Activated B cell treated with CpG ODN at 0.5 μM for 24 hours (primary cell): Measurements from ENCODE around the gene SEZ6L. TPM values are rescaled to one million over a fixed set of nuclear protein-coding genes. Genes with fewer than 3 reads are reported as not detected.

Source experiments
- ATAC-seq: fragments of 200-7000 bp; cut with Tn5 transposase; one replicate; pipeline ENCODE4 v1.10.0; 2021; ENCODE audit warnings: low read depth, mild to moderate bottlenecking, moderate library complexity
- CTCF ChIA-PET: fragments of 350-600 bp; sonication (Branson Sonifier 250); formaldehyde crosslinking; loops from one replicate; lab custom pipeline; 2021; ENCODE audit warnings: antibody characterized with exemption; lab: Charles Lee
- POLR2A ChIA-PET: fragments of 350-600 bp; sonication (Branson Sonifier 250); formaldehyde crosslinking; loops from one replicate; lab custom pipeline; 2021; ENCODE audit warnings: antibody characterized with exemption; lab: Charles Lee
- DNase-seq: peaks from one replicate; pipeline ENCODE4 v3.0.0; 2022
- H3K27ac Mint-ChIP-seq: one replicate; pipeline ENCODE4 v1.8.0; 2020; ENCODE audit warnings: mixed read lengths
- H3K27me3 Mint-ChIP-seq: one replicate; pipeline ENCODE4 v1.8.0; 2021; ENCODE audit warnings: mixed read lengths
- H3K36me3 Mint-ChIP-seq: one replicate; pipeline ENCODE4 v1.8.0; 2021; ENCODE audit warnings: low read depth, mixed read lengths
- H3K4me1 Mint-ChIP-seq: one replicate; pipeline ENCODE4 v1.8.0; 2021; ENCODE audit warnings: mixed read lengths
- H3K4me3 Mint-ChIP-seq: one replicate; pipeline ENCODE4 v1.8.0; 2020; ENCODE audit warnings: mild to moderate bottlenecking, mixed read lengths
- H3K9me3 Mint-ChIP-seq: one replicate; pipeline ENCODE4 v1.8.0; 2020; ENCODE audit warnings: mixed read lengths
- CTCF ChIP-seq: fragments of 200-600 bp; IDR thresholded peaks from one replicate; pipeline ENCODE4 v1.8.0; 2022; ENCODE audit warnings: antibody characterized with exemption, mild to moderate bottlenecking
- intact Hi-C: fragments of 100-400 bp; cut with micrococcal nuclease; formaldehyde crosslinking; loops from one replicate; pipeline ENCODE4 v1.15.1; 2024
- total RNA-seq: library from RNA; stranded (reverse); gene quantifications from 2 replicates; pipeline ENCODE4 v1.2.3, GENCODE V29; 2022

Gene SEZ6L
- total RNA-seq, 1 donor from 2014 or later: not detected

GRCh38 chr22:26246552-26246951, 77.3 kb downstream of the SEZ6L start:
- Mint-ChIP-seq H3K9me3 (peaks cover 8% of the 10 kb centered on the region), H3K4me1 (no peaks in the 10 kb centered on the region), H3K27ac (no peak overlapping the region), H3K4me3 (no peak overlapping the region), H3K36me3 (no peaks in the 10 kb centered on the region), H3K27me3 (peaks cover 20% of the 10 kb centered on the region)
- ChIA-PET POLR2A (no interaction called here), CTCF (no interaction called here)
- DNase-seq (no peak), ATAC-seq (no peak)
- intact Hi-C loops: no loop called here
- no peak for TF ChIP-seq CTCF

GRCh38 chr22:26251869-26252268, 82.6 kb downstream of the SEZ6L start:
- intact Hi-C loops: no loop called here
- Mint-ChIP-seq H3K27ac (no peak overlapping the region), H3K36me3 (no peaks in the 10 kb centered on the region), H3K4me3 (no peak overlapping the region), H3K9me3 (peaks cover 8% of the 10 kb centered on the region), H3K4me1 (no peaks in the 10 kb centered on the region), H3K27me3 (peaks cover 33% of the 10 kb centered on the region)
- ChIA-PET CTCF (no interaction called here), POLR2A (no interaction called here)
- DNase-seq: no peak
- no peak for ATAC-seq
- TF ChIP-seq CTCF: no peak

GRCh38 chr22:26259510-26259909, 90.2 kb downstream of the SEZ6L start:
- ATAC-seq (no peak), DNase-seq (no peak)
- H3K36me3 Mint-ChIP-seq: no peaks in the 10 kb centered on the region
- H3K4me3 Mint-ChIP-seq: no peak overlapping the region
- no peak overlapping the region for H3K27ac Mint-ChIP-seq
- ChIA-PET POLR2A (no interaction called here), CTCF (no interaction called here)
- no peak for TF ChIP-seq CTCF
- H3K27me3 Mint-ChIP-seq: peaks cover 33% of the 10 kb centered on the region
- intact Hi-C loops: no loop called here
- H3K9me3 Mint-ChIP-seq: no peaks in the 10 kb centered on the region
- H3K4me1 Mint-ChIP-seq: no peaks in the 10 kb centered on the region

- no peak for TF ChIP-seq CTCF
These were observed 94.9 kb downstream of the SEZ6L start for GRCh38 chr22:26264162-26264561.

GRCh38 chr22:26265281-26265680, 96.0 kb downstream of the SEZ6L start:
- H3K27me3 Mint-ChIP-seq: peaks cover 34% of the 10 kb centered on the region
- no peak for TF ChIP-seq CTCF
- ChIA-PET CTCF (no interaction called here), POLR2A (no interaction called here)
- H3K36me3 Mint-ChIP-seq: no peaks in the 10 kb centered on the region
- H3K4me3 Mint-ChIP-seq: no peak overlapping the region
- DNase-seq (no peak), ATAC-seq (no peak)
- no peaks in the 10 kb centered on the region for H3K9me3 Mint-ChIP-seq
- intact Hi-C loops: no loop called here
- no peaks in the 10 kb centered on the region for H3K4me1 Mint-ChIP-seq
- no peak overlapping the region for H3K27ac Mint-ChIP-seq

More at GRCh38 chr22:26264162-26264561, 94.9 kb downstream of the SEZ6L start:
- intact Hi-C loops: no loop called here
- peaks cover 29% of the 10 kb centered on the region for H3K27me3 Mint-ChIP-seq
- H3K27ac Mint-ChIP-seq: no peak overlapping the region
- no peaks in the 10 kb centered on the region for H3K36me3 Mint-ChIP-seq
- H3K9me3 Mint-ChIP-seq: no peaks in the 10 kb centered on the region
- ChIA-PET CTCF (no interaction called here), POLR2A (no interaction called here)
- DNase-seq: no peak
- H3K4me1 Mint-ChIP-seq: no peaks in the 10 kb centered on the region
- ATAC-seq: no peak
- H3K4me3 Mint-ChIP-seq: no peak overlapping the region
